Endothelial cell of umbilical vein (primary cell): Measurements from ENCODE around the gene BAX. TPM values are rescaled to one million over a fixed set of nuclear protein-coding genes. Genes with fewer than 3 reads are reported as not detected.

ENCODE experiments used
- BruUV-seq: library from RNA; stranded (reverse); fragments of 400-500 nt; replicated peaks from 2 replicates; lab custom pipeline; 2021; lab: Mats Ljungman, UMichigan
- CTCF ChIA-PET: fragments of 300-600, 350-600 bp; sonication (Branson Sonifier 250); formaldehyde crosslinking; loops from one replicate; lab custom pipeline; 2021; ENCODE audit warnings: antibody characterized with exemption, inconsistent platforms; lab: Charles Lee
- POLR2A ChIA-PET: fragments of 300-600, 350-600 bp; sonication (Branson Sonifier 250); formaldehyde crosslinking; loops from one replicate; lab custom pipeline; 2021; ENCODE audit warnings: antibody characterized with exemption, inconsistent platforms; lab: Charles Lee
- DNase-seq: peaks from one replicate; pipeline ENCODE4 v3.0.0-alpha.2; 2011; ENCODE audit warnings: low read depth, low spot score
- FAIRE-seq: peaks from 2 replicates; lab custom pipeline; 2011; peaks lifted over from hg19 to GRCh38; lab: Jason Lieb, UNC
- H2AFZ ChIP-seq: 2 replicates; pipeline ENCODE4 v1.6.0; 2012; ENCODE audit warnings: low read depth, low read length, control low read depth, inconsistent platforms
- H3K27ac ChIP-seq: 2 replicates; pipeline ENCODE4 v1.5.1; 2011; ENCODE audit warnings: low read depth, mild to moderate bottlenecking, control low read depth, low read length, moderate library complexity; ENCODE audit not compliant: insufficient read depth
- H3K27me3 ChIP-seq, 2 experiments: 2 replicates each; pipeline versions ENCODE4 v1.6.0 to v1.6.1; 2011; ENCODE audit warnings: low read length in 2 of 2, mixed read lengths in 1 of 2; ENCODE audit not compliant: control insufficient read depth in 2 of 2, insufficient read depth in 2 of 2
- H3K36me3 ChIP-seq, 2 experiments: 2 replicates in 1 of 2; 3 replicates in 1 of 2; pipeline ENCODE4 v1.5.1; 2011; ENCODE audit warnings: low read length in 2 of 2, mild to moderate bottlenecking in 1 of 2, moderate library complexity in 1 of 2; ENCODE audit not compliant: control insufficient read depth in 2 of 2, insufficient read depth in 2 of 2; ENCODE audit errors: extremely low read depth in 1 of 2
- H3K4me1 ChIP-seq: 3 replicates; pipeline ENCODE4 v1.5.1; 2011; ENCODE audit warnings: mild to moderate bottlenecking, low read length; ENCODE audit not compliant: control insufficient read depth, insufficient read depth; ENCODE audit errors: extremely low read depth
- H3K4me2 ChIP-seq: 2 replicates; pipeline ENCODE4 v1.6.1; 2011; ENCODE audit warnings: low read length, control low read depth, mixed read lengths; ENCODE audit not compliant: insufficient read depth
- H3K4me3 ChIP-seq, 3 experiments: fragments of 200-600 bp in 1 of 3; sonication (generic), shearing (Covaris generic) in 1 of 3; replicated peaks in 1 of 3; 2 replicates each; pipeline ENCODE4 v1.5.1; 2011 to 2016; ENCODE audit warnings: control low read depth in 3 of 3, low read length in 3 of 3, mild to moderate bottlenecking in 2 of 3, inconsistent platforms in 1 of 3, low read depth in 1 of 3, moderate library complexity in 1 of 3; ENCODE audit not compliant: insufficient read depth in 1 of 3
- H3K79me2 ChIP-seq: 2 replicates; pipeline ENCODE4 v1.6.0; 2012; ENCODE audit warnings: low read length, inconsistent platforms; ENCODE audit not compliant: control insufficient read depth, insufficient read depth
- H3K9ac ChIP-seq: replicated peaks from 2 replicates; pipeline ENCODE3; 2011; ENCODE audit warnings: low read length, control low read depth; ENCODE audit not compliant: insufficient read depth; ENCODE audit errors: extremely low read depth
- H3K9me1 ChIP-seq: replicated peaks from 3 replicates; pipeline ENCODE4 v1.6.0; 2011; ENCODE audit warnings: mild to moderate bottlenecking, low read length; ENCODE audit not compliant: control insufficient read depth, insufficient read depth; ENCODE audit errors: extremely low read depth
- H3K9me3 ChIP-seq: replicated peaks from 2 replicates; pipeline ENCODE4 v1.5.1; 2012; ENCODE audit warnings: low read length, inconsistent platforms; ENCODE audit not compliant: control insufficient read depth, insufficient read depth
- H4K20me1 ChIP-seq: replicated peaks from 2 replicates; pipeline ENCODE3; 2011; ENCODE audit warnings: mild to moderate bottlenecking, low read length; ENCODE audit not compliant: control insufficient read depth, insufficient read depth; ENCODE audit errors: extremely low read depth
- EZH2 ChIP-seq: IDR thresholded peaks from 2 replicates; pipeline ENCODE4 v1.6.1; 2012; ENCODE audit warnings: borderline replicate concordance, low read depth, mild to moderate bottlenecking, moderate library complexity, low read length, inconsistent platforms; ENCODE audit not compliant: severe bottlenecking
- FOS ChIP-seq: IDR thresholded peaks from 2 replicates; pipeline ENCODE4 v1.6.1; 2011; ENCODE audit warnings: mild to moderate bottlenecking, low read length, moderate library complexity, borderline replicate concordance; ENCODE audit not compliant: insufficient read depth
- GATA2 ChIP-seq: IDR thresholded peaks from 2 replicates; pipeline ENCODE4 v1.7.0; 2011; ENCODE audit warnings: low read depth, mild to moderate bottlenecking, moderate library complexity, mixed read lengths, low read length; ENCODE audit not compliant: insufficient read length, insufficient read depth
- JUN ChIP-seq: IDR thresholded peaks from 2 replicates; pipeline ENCODE4 v1.6.1; 2011; ENCODE audit warnings: borderline replicate concordance, low read depth; ENCODE audit not compliant: insufficient read length, insufficient read depth
- MYC ChIP-seq: IDR thresholded peaks from one replicate; pipeline ENCODE4 v1.6.1; 2011; ENCODE audit warnings: mild to moderate bottlenecking, low read depth, low read length
- POLR2A ChIP-seq: IDR thresholded peaks from 2 replicates; pipeline ENCODE4 v1.6.1; 2012; ENCODE audit warnings: low read depth, mild to moderate bottlenecking, control low read depth, low read length
- POLR2AphosphoS5 ChIP-seq: IDR thresholded peaks from 2 replicates; pipeline ENCODE4 v1.6.1; 2012; ENCODE audit warnings: low read depth, mild to moderate bottlenecking, control low read depth, low read length, moderate library complexity; ENCODE audit not compliant: insufficient read depth
- dilution Hi-C: fragments of 300-500 bp; cut with MboI; formaldehyde crosslinking; loops from one replicate; pipeline ENCODE4 v1.15.0; 2019; ENCODE audit warnings: low sequenced_read_pairs; ENCODE audit not compliant: extremely low pct_ligation_motif_present
- intact Hi-C: fragments of 100-400 bp; cut with micrococcal nuclease; formaldehyde crosslinking; loops from one replicate; pipeline ENCODE4 v1.10.0; 2022
- polyA plus RNA-seq, 4 experiments: library from polyadenylated mRNA; depleted of rRNA in 3 of 4; stranded (reverse) in 3 of 4; unstranded in 1 of 4; fragments of >200 nt; gene quantifications; 2 replicates each; pipeline versions ENCODE4 v1.2.1 to v1.2.3, GENCODE V29; 2011 to 2012; ENCODE audit warnings: missing spikeins in 1 of 4
- total RNA-seq: library from RNA; stranded (reverse); gene quantifications from 2 replicates; pipeline ENCODE4 v1.2.3, GENCODE V29; 2021
- TF ChIP-seq, protein P1 (sequence below), 2 donors: IDR thresholded peaks; 1 replicate in 1 of 2; 2 replicates in 1 of 2; pipeline ENCODE4 v1.5.1; 2011; ENCODE audit warnings: low read length in 2 of 2, mild to moderate bottlenecking in 2 of 2, moderate library complexity in 2 of 2, control low read depth in 1 of 2, inconsistent platforms in 1 of 2, low read depth in 1 of 2; ENCODE audit not compliant: insufficient read depth in 1 of 2; ENCODE audit errors: extremely low read depth in 1 of 2
- TF ChIP-seq, protein P2 (sequence below): IDR thresholded peaks from 2 replicates; pipeline ENCODE4 v1.6.1; 2011; ENCODE audit not compliant: insufficient read depth, insufficient read length

BAX gene
- total and polyA plus RNA-seq, 2 donors (not counting 3 experiments of a cell fraction or from before 2014, with no cell fraction given): 267 to 283 TPM

DNA sequence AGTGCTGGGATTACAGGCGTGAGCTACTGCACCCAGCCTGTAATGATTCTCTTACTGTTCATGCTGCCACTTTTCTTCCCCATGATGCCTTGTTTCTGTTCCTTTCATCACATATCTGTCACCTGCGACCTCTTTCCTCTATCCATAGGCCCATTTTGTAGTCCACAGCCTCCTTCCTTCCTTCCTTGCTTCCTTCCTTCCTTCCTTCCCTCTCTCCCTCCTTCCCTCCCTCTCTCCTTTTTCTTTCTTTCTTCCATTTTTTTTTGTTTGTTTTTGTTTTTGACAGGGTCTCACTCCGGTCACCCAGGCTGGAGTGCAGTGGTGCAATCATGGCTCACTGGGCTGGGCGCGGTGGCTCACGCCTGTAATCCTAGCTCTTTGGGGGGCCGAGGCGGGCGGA lies 34.2 kb downstream of the BAX start:
- no peaks in the 10 kb centered on the region for H3K27me3 ChIP-seq
- no peak for TF ChIP-seq POLR2AphosphoS5
- TF ChIP-seq, protein P1, sequence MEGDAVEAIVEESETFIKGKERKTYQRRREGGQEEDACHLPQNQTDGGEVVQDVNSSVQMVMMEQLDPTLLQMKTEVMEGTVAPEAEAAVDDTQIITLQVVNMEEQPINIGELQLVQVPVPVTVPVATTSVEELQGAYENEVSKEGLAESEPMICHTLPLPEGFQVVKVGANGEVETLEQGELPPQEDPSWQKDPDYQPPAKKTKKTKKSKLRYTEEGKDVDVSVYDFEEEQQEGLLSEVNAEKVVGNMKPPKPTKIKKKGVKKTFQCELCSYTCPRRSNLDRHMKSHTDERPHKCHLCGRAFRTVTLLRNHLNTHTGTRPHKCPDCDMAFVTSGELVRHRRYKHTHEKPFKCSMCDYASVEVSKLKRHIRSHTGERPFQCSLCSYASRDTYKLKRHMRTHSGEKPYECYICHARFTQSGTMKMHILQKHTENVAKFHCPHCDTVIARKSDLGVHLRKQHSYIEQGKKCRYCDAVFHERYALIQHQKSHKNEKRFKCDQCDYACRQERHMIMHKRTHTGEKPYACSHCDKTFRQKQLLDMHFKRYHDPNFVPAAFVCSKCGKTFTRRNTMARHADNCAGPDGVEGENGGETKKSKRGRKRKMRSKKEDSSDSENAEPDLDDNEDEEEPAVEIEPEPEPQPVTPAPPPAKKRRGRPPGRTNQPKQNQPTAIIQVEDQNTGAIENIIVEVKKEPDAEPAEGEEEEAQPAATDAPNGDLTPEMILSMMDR (IDR thresholded peaks at IDR 0.05; ENCODE audit: extremely low read depth in 1 of 2, insufficient read depth in 1 of 2, low read depth in 1 of 2, low read length in 2 of 2): no peak
- no peak for TF ChIP-seq GATA2
- TF ChIP-seq, protein P2, sequence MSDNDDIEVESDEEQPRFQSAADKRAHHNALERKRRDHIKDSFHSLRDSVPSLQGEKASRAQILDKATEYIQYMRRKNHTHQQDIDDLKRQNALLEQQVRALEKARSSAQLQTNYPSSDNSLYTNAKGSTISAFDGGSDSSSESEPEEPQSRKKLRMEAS: no peak
- TF ChIP-seq FOS: no peak
- no peak for TF ChIP-seq JUN
- no peak for TF ChIP-seq EZH2
- TF ChIP-seq MYC: no peak
- no peak for TF ChIP-seq POLR2A
- H3K27ac ChIP-seq: no peak overlapping the region
- peaks cover 0 to 9% of the 10 kb centered on the region in 2 experiments for H3K36me3 ChIP-seq
- H3K4me3 ChIP-seq: no peak overlapping the region
- no peak overlapping the region for H2AFZ ChIP-seq
- POLR2A ChIA-PET: no interaction called here
- peaks cover 7% of the 10 kb centered on the region for H3K4me1 ChIP-seq
- no peaks in the 10 kb centered on the region for H4K20me1 ChIP-seq
- FAIRE-seq (no peak), DNase-seq (no peak)
- no TSS peak for BruUV-seq
- H3K79me2 ChIP-seq: peaks cover 26% of the 10 kb centered on the region
- intact Hi-C loops (no loop called here), dilution Hi-C loops (no loop called here)
- no peaks in the 10 kb centered on the region for H3K9me1 ChIP-seq
- CTCF ChIA-PET: no interaction called here
- H3K9me3 ChIP-seq: no peaks in the 10 kb centered on the region
- H3K9ac ChIP-seq: no peak overlapping the region
- no peak overlapping the region for H3K4me2 ChIP-seq
